ENCODE results near the gene SCAMP4.
A peak's percentile ranks its signal among the peaks of the same experiment; 100 is the strongest.

SCAMP4 gene

GRCh38 chr19:1860042-1860775 is 45.0 kb upstream of the SCAMP4 start:
- H3K4me1 ChIP-seq (ENCODE audit: insufficient read depth, low read length), result peaks cover 41% of the 10 kb centered on the region
- 0 out of 2 replicates have a peak, but pooled peaks cover 4% of the 10 kb centered on the region for H3K36me3 ChIP-seq (ENCODE audit: insufficient read depth, low read length)
- H3K27ac ChIP-seq (ENCODE audit: low read length), result no peak overlapping the region
- no peak overlapping the region for H3K9ac ChIP-seq (ENCODE audit: low read depth, low read length)
- ATAC-seq (ENCODE audit: insufficient read depth, low read depth), result no peak
- no peak for DNase-seq
- TF ChIP-seq CTCF (IDR thresholded peaks at IDR 0.05; ENCODE audit: borderline replicate concordance, extremely low read depth, low read length, poor library complexity, severe bottlenecking) (no peak), EZH2 (IDR thresholded peaks at IDR 0.05; ENCODE audit: borderline replicate concordance, low read depth, low read length, severe bottlenecking) (no peak)
- peaks cover 72% of the 10 kb centered on the region for H4K20me1 ChIP-seq (ENCODE audit: insufficient read depth, low read length)
- H3K4me2 ChIP-seq (ENCODE audit: insufficient read depth, low read length), result peak overlapping the region; percentile 92; the same call in 1 of the 2 replicates
- peaks cover 83% of the 10 kb centered on the region for H3K79me2 ChIP-seq (ENCODE audit: insufficient read depth, low read length)
- H2AFZ ChIP-seq (ENCODE audit: low read depth, low read length), result no peak overlapping the region
- H3K4me3 ChIP-seq (ENCODE audit: low read depth in 1 of 2, low read length in 2 of 2), result no peak overlapping the region
- H3K27me3 ChIP-seq (ENCODE audit: insufficient read depth, low read length, poor library complexity), result no peaks in the 10 kb centered on the region
- H3K9me3 ChIP-seq (ENCODE audit: insufficient read depth, low read length, severe bottlenecking), result no peaks in the 10 kb centered on the region

- no peak for ATAC-seq (ENCODE audit: insufficient read depth, low read depth)
- Histone ChIP-seq H3K27ac (ENCODE audit: low read length) (no peak overlapping the region), H3K36me3 (ENCODE audit: insufficient read depth, low read length) (no peaks in the 10 kb centered on the region), H3K79me2 (ENCODE audit: insufficient read depth, low read length) (peaks cover 81% of the 10 kb centered on the region), H3K9ac (ENCODE audit: low read depth, low read length) (peak overlapping the region; percentile 67; the same call in 1 of the 2 replicates), H2AFZ (ENCODE audit: low read depth, low read length) (no peak overlapping the region), H3K9me3 (ENCODE audit: insufficient read depth, low read length, severe bottlenecking) (no peaks in the 10 kb centered on the region), H3K4me1 (ENCODE audit: insufficient read depth, low read length) (peaks cover 41% of the 10 kb centered on the region), H3K27me3 (ENCODE audit: insufficient read depth, low read length, poor library complexity) (no peaks in the 10 kb centered on the region), H3K4me2 (ENCODE audit: insufficient read depth, low read length) (peak overlapping the region; percentile 92), H3K4me3 (ENCODE audit: low read depth in 1 of 2, low read length in 2 of 2) (peak overlapping the region in 1 of 2 experiments; percentile 98; a peak in 2 of 4 replicates), H4K20me1 (ENCODE audit: insufficient read depth, low read length) (peaks cover 64% of the 10 kb centered on the region)
- TF ChIP-seq EZH2 (IDR thresholded peaks at IDR 0.05; ENCODE audit: borderline replicate concordance, low read depth, low read length, severe bottlenecking) (no peak), CTCF (IDR thresholded peaks at IDR 0.05; ENCODE audit: borderline replicate concordance, extremely low read depth, low read length, poor library complexity, severe bottlenecking) (no peak)
- no peak for DNase-seq
Observed at GRCh38 chr19:1860821-1861598, 44.2 kb upstream of the SCAMP4 start.

GRCh38 chr19:1861599-1862031 is 43.6 kb upstream of the SCAMP4 start:
- Histone ChIP-seq H2AFZ (ENCODE audit: low read depth, low read length) (no peak overlapping the region), H3K27me3 (ENCODE audit: insufficient read depth, low read length, poor library complexity) (no peaks in the 10 kb centered on the region), H3K9me3 (ENCODE audit: insufficient read depth, low read length, severe bottlenecking) (no peaks in the 10 kb centered on the region), H4K20me1 (ENCODE audit: insufficient read depth, low read length) (peaks cover 57% of the 10 kb centered on the region), H3K27ac (ENCODE audit: low read length) (no peak overlapping the region), H3K36me3 (ENCODE audit: insufficient read depth, low read length) (no peaks in the 10 kb centered on the region), H3K79me2 (ENCODE audit: insufficient read depth, low read length) (peaks cover 75% of the 10 kb centered on the region), H3K4me1 (ENCODE audit: insufficient read depth, low read length) (peaks cover 37% of the 10 kb centered on the region), H3K9ac (ENCODE audit: low read depth, low read length) (peak overlapping the region; percentile 67), H3K4me2 (ENCODE audit: insufficient read depth, low read length) (peak overlapping the region; percentile 92), H3K4me3 (ENCODE audit: low read depth in 1 of 2, low read length in 2 of 2) (peak overlapping the region in 1 of 2 experiments; percentile 98; a peak in 3 of 4 replicates)
- no peak for TF ChIP-seq CTCF (IDR thresholded peaks at IDR 0.05; ENCODE audit: borderline replicate concordance, extremely low read depth, low read length, poor library complexity, severe bottlenecking)
- TF ChIP-seq EZH2 (IDR thresholded peaks at IDR 0.05; ENCODE audit: borderline replicate concordance, low read depth, low read length, severe bottlenecking), result no peak
- DNase-seq, result no peak
- ATAC-seq (ENCODE audit: insufficient read depth, low read depth), result no peak

Data from DND-41 (cell line).